GM12878 (cell line): ENCODE data around the gene PRKCQ. TPM values are rescaled to one million over a fixed set of nuclear protein-coding genes. Genes with fewer than 3 reads are reported as not detected.

Source experiments
- ATAC-seq: fragments of 200-7000 bp; cut with Tn5 transposase; 3 replicates; pipeline ENCODE4 v1.9.1; 2020; ENCODE audit warnings: mild to moderate bottlenecking, moderate library complexity
- BruUV-seq: library from RNA; stranded (reverse); fragments of 400-500 nt; replicated peaks from 2 replicates; lab custom pipeline; 2021; lab: Mats Ljungman, UMichigan
- CTCF ChIA-PET: fragments of 300-600 bp; sonication (Branson Sonifier 250); formaldehyde crosslinking; extraction: SDS; loops from one replicate; lab custom pipeline; 2021; ENCODE audit warnings: inconsistent platforms; lab: Yijun Ruan, JAX
- POLR2A ChIA-PET: fragments of 350-600 bp; formaldehyde crosslinking; extraction: SDS; loops from one replicate; lab custom pipeline; 2021; ENCODE audit warnings: inconsistent platforms; lab: Charles Lee
- RAD21 ChIA-PET: fragments of 300-600 bp; sonication (Branson Sonifier 250); formaldehyde crosslinking; loops from one replicate; lab custom pipeline; 2023; ENCODE audit warnings: antibody characterized with exemption; ENCODE audit not compliant: unreplicated experiment; lab: Charles Lee
- SMC1A ChIA-PET: fragments of 300-600 bp; sonication (Branson Sonifier 250); formaldehyde crosslinking; loops from one replicate; lab custom pipeline; 2023; ENCODE audit not compliant: unreplicated experiment, uncharacterized antibody; lab: Charles Lee
- DNase-seq: peaks from one replicate; pipeline ENCODE4 v3.0.0-alpha.2; 2011; ENCODE audit warnings: low read depth, low spot score
- FAIRE-seq: peaks from 3 replicates; lab custom pipeline; 2011; peaks lifted over from hg19 to GRCh38; lab: Jason Lieb, UNC
- H2AFZ ChIP-seq: 2 replicates; pipeline ENCODE4 v1.6.0; 2011; ENCODE audit warnings: low read depth, low read length, control low read depth; ENCODE audit not compliant: control insufficient read depth
- H3K27ac ChIP-seq: 2 replicates; pipeline ENCODE4 v1.5.1; 2011; ENCODE audit warnings: control low read depth; ENCODE audit not compliant: control insufficient read depth, insufficient read depth
- H3K27me3 ChIP-seq, 2 experiments: replicated peaks in 1 of 2; 2 replicates each; pipeline versions ENCODE4 v1.6.0 to v1.6.1; 2011; ENCODE audit warnings: low read length in 1 of 2; ENCODE audit not compliant: control insufficient read depth in 2 of 2, insufficient read depth in 2 of 2
- H3K36me3 ChIP-seq, 2 experiments: 2 replicates each; pipeline ENCODE4 v1.5.1; 2011; ENCODE audit warnings: low read length in 1 of 2; ENCODE audit not compliant: control insufficient read depth in 2 of 2, insufficient read depth in 2 of 2
- H3K4me1 ChIP-seq: 2 replicates; pipeline ENCODE4 v1.6.1; 2011; ENCODE audit warnings: mild to moderate bottlenecking, low read length, moderate library complexity, mixed read lengths; ENCODE audit not compliant: control insufficient read depth, insufficient read depth
- H3K4me2 ChIP-seq: 2 replicates; pipeline ENCODE4 v1.6.0; 2011; ENCODE audit warnings: control low read depth; ENCODE audit not compliant: control insufficient read depth, insufficient read depth
- H3K4me3 ChIP-seq: fragments of 200-600 bp; sonication (generic); 2 replicates; pipeline ENCODE4 v1.5.1; 2016
- H3K79me2 ChIP-seq: 2 replicates; pipeline ENCODE4 v1.6.0; 2011; ENCODE audit warnings: low read length; ENCODE audit not compliant: control insufficient read depth, insufficient read depth
- H3K9ac ChIP-seq: 2 replicates; pipeline ENCODE4 v1.8.0; 2011; ENCODE audit warnings: low read length, control low read depth, mixed read lengths; ENCODE audit not compliant: control insufficient read depth, insufficient read depth
- H3K9me3 ChIP-seq: replicated peaks from 3 replicates; pipeline ENCODE4 v1.5.1; 2011; ENCODE audit warnings: mild to moderate bottlenecking, low read length; ENCODE audit not compliant: control insufficient read depth, insufficient read depth
- H4K20me1 ChIP-seq: 2 replicates; pipeline ENCODE4 v1.6.0; 2011; ENCODE audit not compliant: control insufficient read depth, insufficient read depth
- ATF7 ChIP-seq: fragments of 450-650 bp; IDR thresholded peaks from 2 replicates; pipeline ENCODE4 v1.6.1; 2016; ENCODE audit warnings: low read depth, mild to moderate bottlenecking
- EP300 ChIP-seq, 2 experiments: fragments of 150-350 bp in 1 of 2; IDR thresholded peaks; 2 replicates each; pipeline ENCODE4 v1.6.1; 2011 to 2012; ENCODE audit warnings: low read depth in 2 of 2, low read length in 2 of 2, borderline replicate concordance in 1 of 2, improper control_type of control experiment in 1 of 2, inconsistent platforms in 1 of 2; ENCODE audit not compliant: control insufficient read depth in 1 of 2
- IKZF2 ChIP-seq, 2 experiments: fragments of 450-650 bp; IDR thresholded peaks; 2 replicates each; pipeline ENCODE4 v1.6.1; 2017; ENCODE audit warnings: mild to moderate bottlenecking in 2 of 2, moderate library complexity in 2 of 2
- MTA2 ChIP-seq: fragments of 450-650 bp; IDR thresholded peaks from 2 replicates; pipeline ENCODE4 v1.6.1; 2016; ENCODE audit warnings: low read depth, mild to moderate bottlenecking, moderate library complexity
- MXI1 ChIP-seq: fragments of 150-350 bp; IDR thresholded peaks from 2 replicates; pipeline ENCODE4 v1.6.1; 2011; ENCODE audit warnings: low read depth, mild to moderate bottlenecking, inconsistent platforms, low read length, improper control_type of control experiment
- in situ Hi-C: fragments of 300-500 bp; cut with MboI; formaldehyde crosslinking; loops from 9 replicates; pipeline ENCODE4 v1.14.3; 2018; ENCODE audit warnings: mixed read lengths
- intact Hi-C: fragments of 100-400 bp; cut with micrococcal nuclease; formaldehyde crosslinking; loops from one replicate; pipeline ENCODE4 v1.14.2; 2022; ENCODE audit not compliant: unreplicated experiment
- polyA plus RNA-seq, 11 experiments: library from polyadenylated mRNA; depleted of rRNA in 4 of 11; unstranded in 6 of 11; stranded (reverse) in 5 of 11; fragments of >200 nt; fragmentation: Nextera tagmentation in 4 of 11; fragmentation: Illumina TruSeq in 1 of 11; extraction: Ambion mirVana in 4 of 11; extraction: Trizol in 1 of 11; gene quantifications; 1 replicate in 1 of 11; 2 replicates in 10 of 11; pipeline versions ENCODE4 v1.2.1 to v1.2.3, GENCODE V29; 2011 to 2016; ENCODE audit warnings: inconsistent platforms in 2 of 11, missing spikeins in 2 of 11, low read depth in 1 of 11
- total RNA-seq, 4 experiments: library from RNA; depleted of rRNA in 3 of 4; stranded (reverse); fragments of >200 nt in 3 of 4; fragmentation: Illumina TruSeq in 1 of 4; extraction: Trizol in 1 of 4; gene quantifications; 2 replicates each; pipeline versions ENCODE4 v1.2.1 to v1.2.3, GENCODE V29; 2013 to 2021
- TF ChIP-seq, protein P1 (sequence below): fragments of 450-650 bp; IDR thresholded peaks from 2 replicates; pipeline ENCODE4 v1.6.1; 2017; ENCODE audit warnings: low read depth, mild to moderate bottlenecking, moderate library complexity
- TF ChIP-seq, protein P2 (sequence below): fragments of 450-650 bp; IDR thresholded peaks from 2 replicates; pipeline ENCODE4 v1.6.1; 2016; ENCODE audit warnings: mild to moderate bottlenecking
- TF ChIP-seq, protein P3 (sequence below): IDR thresholded peaks from 2 replicates; pipeline ENCODE4 v1.6.1; 2011; ENCODE audit warnings: borderline replicate concordance, low read depth, mild to moderate bottlenecking, moderate library complexity, low read length; ENCODE audit not compliant: insufficient read depth, poor library complexity, severe bottlenecking
- TF ChIP-seq, protein P4 (sequence below): IDR thresholded peaks from 2 replicates; pipeline ENCODE4 v1.6.1; 2011; ENCODE audit warnings: low read depth, mild to moderate bottlenecking, low read length, moderate library complexity, borderline replicate concordance; ENCODE audit errors: extremely low read depth

PRKCQ gene
- total and polyA plus RNA-seq, 10 of the 15 experiments (the other 5 are each of a cell fraction or from before 2014, with no cell fraction given) = 0.26 to 8.9 (median 0.98) TPM

DNA sequence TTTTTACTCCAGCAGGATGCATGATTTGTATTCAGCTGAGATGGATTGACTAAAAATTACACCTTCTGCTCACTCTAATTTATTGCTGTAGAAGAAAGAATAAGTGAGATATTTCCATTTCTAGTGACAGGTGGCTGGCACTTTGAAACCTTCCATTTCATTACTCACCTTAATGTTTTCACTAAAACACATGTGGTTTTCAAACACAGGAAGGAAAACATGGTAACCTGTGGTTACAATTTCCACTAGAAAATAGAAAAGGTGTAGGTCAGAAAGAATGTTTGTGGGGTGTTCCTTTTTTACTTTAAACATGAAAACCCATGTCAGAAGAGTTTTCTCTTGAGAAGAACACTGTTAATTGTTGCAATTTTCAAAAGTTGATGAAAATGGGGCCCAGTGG, 12.0 kb upstream of the PRKCQ start:
- CTCF ChIA-PET = interaction anchor here (1.0 to 1.6 kb wide), 3 partner anchors 10 to 126 kb away, joined by 3 to 4 read pairs (median 3); no protein-coding TSS in a partner anchor
- Histone ChIP-seq H3K9me3 (no peaks in the 10 kb centered on the region), H3K4me1 (no peaks in the 10 kb centered on the region), H3K27me3 (no peaks in the 10 kb centered on the region; a peak in 1 of 4 replicates), H3K27ac (no peak overlapping the region), H3K79me2 (no peaks in the 10 kb centered on the region), H3K9ac (no peak overlapping the region), H3K36me3 (no peaks in the 10 kb centered on the region), H3K4me3 (no peak overlapping the region), H2AFZ (no peak overlapping the region), H3K4me2 (no peak overlapping the region), H4K20me1 (no peaks in the 10 kb centered on the region)
- DNase-seq = no peak
- no TSS peak for BruUV-seq
- peak; percentile 42 for ATAC-seq
- TF ChIP-seq, protein P1, sequence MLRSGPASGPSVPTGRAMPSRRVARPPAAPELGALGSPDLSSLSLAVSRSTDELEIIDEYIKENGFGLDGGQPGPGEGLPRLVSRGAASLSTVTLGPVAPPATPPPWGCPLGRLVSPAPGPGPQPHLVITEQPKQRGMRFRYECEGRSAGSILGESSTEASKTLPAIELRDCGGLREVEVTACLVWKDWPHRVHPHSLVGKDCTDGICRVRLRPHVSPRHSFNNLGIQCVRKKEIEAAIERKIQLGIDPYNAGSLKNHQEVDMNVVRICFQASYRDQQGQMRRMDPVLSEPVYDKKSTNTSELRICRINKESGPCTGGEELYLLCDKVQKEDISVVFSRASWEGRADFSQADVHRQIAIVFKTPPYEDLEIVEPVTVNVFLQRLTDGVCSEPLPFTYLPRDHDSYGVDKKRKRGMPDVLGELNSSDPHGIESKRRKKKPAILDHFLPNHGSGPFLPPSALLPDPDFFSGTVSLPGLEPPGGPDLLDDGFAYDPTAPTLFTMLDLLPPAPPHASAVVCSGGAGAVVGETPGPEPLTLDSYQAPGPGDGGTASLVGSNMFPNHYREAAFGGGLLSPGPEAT = 0 out of 2 replicates have a peak, but pooled peaks have one; percentile 37
- TF ChIP-seq MXI1 (0 out of 2 replicates have a peak, but pooled peaks have one; percentile 20), MTA2 (peak; percentile 50; the same call in 1 of the 2 replicates), EP300 (IDR thresholded peaks at IDR 0.05; ENCODE audit: borderline replicate concordance in 1 of 2, control insufficient read depth in 1 of 2, low read depth in 2 of 2, low read length in 2 of 2) (peak; percentile 25 to 66; a peak in 1 of 4 replicates), IKZF2 (IDR thresholded peaks at IDR 0.05) (peak; percentile 29 to 47; a peak in 2 of 4 replicates), ATF7 (peak; percentile 41; the same call in 1 of the 2 replicates)
- TF ChIP-seq, protein P2, sequence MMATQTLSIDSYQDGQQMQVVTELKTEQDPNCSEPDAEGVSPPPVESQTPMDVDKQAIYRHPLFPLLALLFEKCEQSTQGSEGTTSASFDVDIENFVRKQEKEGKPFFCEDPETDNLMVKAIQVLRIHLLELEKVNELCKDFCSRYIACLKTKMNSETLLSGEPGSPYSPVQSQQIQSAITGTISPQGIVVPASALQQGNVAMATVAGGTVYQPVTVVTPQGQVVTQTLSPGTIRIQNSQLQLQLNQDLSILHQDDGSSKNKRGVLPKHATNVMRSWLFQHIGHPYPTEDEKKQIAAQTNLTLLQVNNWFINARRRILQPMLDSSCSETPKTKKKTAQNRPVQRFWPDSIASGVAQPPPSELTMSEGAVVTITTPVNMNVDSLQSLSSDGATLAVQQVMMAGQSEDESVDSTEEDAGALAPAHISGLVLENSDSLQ = 0 out of 2 replicates have a peak, but pooled peaks have one; percentile 12
- TF ChIP-seq, protein P3, sequence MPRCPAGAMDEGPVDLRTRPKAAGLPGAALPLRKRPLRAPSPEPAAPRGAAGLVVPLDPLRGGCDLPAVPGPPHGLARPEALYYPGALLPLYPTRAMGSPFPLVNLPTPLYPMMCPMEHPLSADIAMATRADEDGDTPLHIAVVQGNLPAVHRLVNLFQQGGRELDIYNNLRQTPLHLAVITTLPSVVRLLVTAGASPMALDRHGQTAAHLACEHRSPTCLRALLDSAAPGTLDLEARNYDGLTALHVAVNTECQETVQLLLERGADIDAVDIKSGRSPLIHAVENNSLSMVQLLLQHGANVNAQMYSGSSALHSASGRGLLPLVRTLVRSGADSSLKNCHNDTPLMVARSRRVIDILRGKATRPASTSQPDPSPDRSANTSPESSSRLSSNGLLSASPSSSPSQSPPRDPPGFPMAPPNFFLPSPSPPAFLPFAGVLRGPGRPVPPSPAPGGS = no peak
- TF ChIP-seq, protein P4, sequence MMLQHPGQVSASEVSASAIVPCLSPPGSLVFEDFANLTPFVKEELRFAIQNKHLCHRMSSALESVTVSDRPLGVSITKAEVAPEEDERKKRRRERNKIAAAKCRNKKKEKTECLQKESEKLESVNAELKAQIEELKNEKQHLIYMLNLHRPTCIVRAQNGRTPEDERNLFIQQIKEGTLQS = no peak
- no peak for FAIRE-seq
- POLR2A ChIA-PET = no interaction called here
- SMC1A ChIA-PET = interaction anchor here (0.7 to 2.9 kb wide), 5 partner anchors 8 to 146 kb away, joined by 3 to 12 read pairs (median 4); partner anchors contain the start of gene PRKCQ
- in situ Hi-C loops = no loop called here
- RAD21 ChIA-PET = interaction anchor here (0.9 to 2.2 kb wide), 3 partner anchors 11 to 100 kb away, joined by 3 to 11 read pairs (median 3); no protein-coding TSS in a partner anchor
- intact Hi-C loops = no loop called here
